GM21381 (cell line): Measurements from ENCODE around the gene GLI3.
"Not testable (repeated sequence)": the region's sequence is repeated elsewhere in the genome, so short reads cannot be mapped to it uniquely, and the experiment has no call there.

ENCODE experiments used
- ATAC-seq: cut with Tn5 transposase; IDR thresholded peaks from one replicate; pipeline ENCODE4 v1.9.1; 2021; ENCODE audit warnings: mild to moderate bottlenecking, moderate library complexity; ENCODE audit not compliant: unreplicated experiment

GLI3 gene

GRCh38 chr7:42213093-42213492, 23.9 kb downstream of the GLI3 start:
- no peak for ATAC-seq

GRCh38 chr7:42212541-42213090, 24.4 kb downstream of the GLI3 start:
- no peak for ATAC-seq

GRCh38 chr7:42211938-42212337, 25.1 kb downstream of the GLI3 start:
- ATAC-seq = no peak

- no peak for ATAC-seq
Observed at GRCh38 chr7:42210779-42211178, 26.2 kb downstream of the GLI3 start.

GRCh38 chr7:42210333-42210732, 26.7 kb downstream of the GLI3 start:
- no peak for ATAC-seq

- not testable (repeated sequence) for ATAC-seq
Observed at GRCh38 chr7:42209085-42209484, 27.9 kb downstream of the GLI3 start.

GRCh38 chr7:42208572-42208971, 28.4 kb downstream of the GLI3 start:
- no peak for ATAC-seq

GRCh38 chr7:42207420-42207819, 29.6 kb downstream of the GLI3 start:
- no peak for ATAC-seq

GRCh38 chr7:42203336-42203735, 33.7 kb downstream of the GLI3 start:
- no peak for ATAC-seq

GRCh38 chr7:42202601-42203000, 34.4 kb downstream of the GLI3 start:
- no peak for ATAC-seq

GRCh38 chr7:42198974-42199668, 37.9 kb downstream of the GLI3 start:
- ATAC-seq = no peak

GRCh38 chr7:42198296-42198695, 38.7 kb downstream of the GLI3 start:
- ATAC-seq = no peak

- no peak for ATAC-seq
Observed at GRCh38 chr7:42197451-42197850, 39.6 kb downstream of the GLI3 start.

- ATAC-seq = no peak
Observed at GRCh38 chr7:42194238-42194637, 42.8 kb downstream of the GLI3 start.

- ATAC-seq = no peak
Observed at GRCh38 chr7:42193471-42194129, 43.4 kb downstream of the GLI3 start.

GRCh38 chr7:42192851-42193461, 44.1 kb downstream of the GLI3 start:
- ATAC-seq = no peak

- ATAC-seq = no peak
Observed at GRCh38 chr7:42192066-42192465, 44.9 kb downstream of the GLI3 start.

GRCh38 chr7:42189535-42189934, 47.5 kb downstream of the GLI3 start:
- ATAC-seq = no peak

- ATAC-seq = no peak
Observed at GRCh38 chr7:42186151-42186550, 50.9 kb downstream of the GLI3 start.

- ATAC-seq = no peak
Observed at GRCh38 chr7:42185726-42186125, 51.3 kb downstream of the GLI3 start.

GRCh38 chr7:42183547-42183946, 53.5 kb downstream of the GLI3 start:
- no peak for ATAC-seq

GRCh38 chr7:42181566-42181965, 55.4 kb downstream of the GLI3 start:
- ATAC-seq = no peak
